ENCODE results near the gene SEMA3A.
"Not testable (repeated sequence)": the region's sequence is repeated elsewhere in the genome, so short reads cannot be mapped to it uniquely, and the experiment has no call there.

Gene SEMA3A

DNA sequence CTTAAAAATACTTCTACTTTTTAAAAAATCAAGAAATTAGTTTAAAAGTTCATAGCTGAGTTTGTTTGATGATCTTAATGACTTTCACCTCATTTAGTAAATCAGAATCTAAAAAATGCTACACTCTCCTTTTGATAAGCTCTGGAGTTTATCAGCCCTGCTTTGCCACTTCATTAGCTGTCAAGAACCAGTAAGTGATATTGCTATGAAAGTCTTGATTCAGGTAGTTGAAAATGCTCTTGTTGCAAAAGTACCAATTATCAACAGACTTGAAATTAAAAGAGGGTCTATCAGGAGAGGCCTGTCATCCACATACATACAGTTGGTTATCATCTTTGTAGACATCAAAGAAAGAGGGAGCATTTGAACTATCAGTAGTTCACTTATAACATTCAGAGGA lies 41.6 kb downstream of the SEMA3A start:
- no peak for DNase-seq (ENCODE audit: low spot score)

DNA sequence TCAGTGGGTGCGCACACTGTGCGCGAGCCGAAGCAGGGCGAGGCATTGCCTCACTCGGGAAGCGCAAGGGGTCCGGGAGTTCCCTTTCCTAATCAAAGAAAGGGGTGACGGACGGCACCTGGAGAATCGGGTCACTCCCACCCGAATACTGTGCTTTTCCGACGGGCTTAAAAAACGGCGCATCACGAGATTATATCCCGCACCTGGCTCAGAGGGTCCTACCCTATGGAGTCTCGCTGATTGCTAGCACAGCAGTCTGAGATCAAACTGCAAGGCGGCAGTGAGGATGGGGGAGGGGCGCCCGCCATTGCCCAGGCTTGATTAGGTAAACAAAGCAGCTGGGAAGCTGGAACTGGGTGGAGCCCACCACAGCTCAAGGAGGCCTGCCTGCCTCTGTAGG lies 44.2 kb downstream of the SEMA3A start:
- DNase-seq (ENCODE audit: low spot score), result not testable (repeated sequence)

- DNase-seq (ENCODE audit: low spot score), result no peak
Measured at GRCh38 chr7:84149573-84149972, 45.0 kb downstream of the SEMA3A start.

- no peak for DNase-seq (ENCODE audit: low spot score)
Measured at GRCh38 chr7:84145892-84146291, 48.7 kb downstream of the SEMA3A start.

- DNase-seq (ENCODE audit: low spot score), result no peak
Measured at GRCh38 chr7:84144935-84145334, 49.7 kb downstream of the SEMA3A start.

GRCh38 chr7:84144480-84144879 lies 50.1 kb downstream of the SEMA3A start:
- no peak for DNase-seq (ENCODE audit: low spot score)

- no peak for DNase-seq (ENCODE audit: low spot score)
Measured at GRCh38 chr7:84142726-84143125, 51.9 kb downstream of the SEMA3A start.

DNA sequence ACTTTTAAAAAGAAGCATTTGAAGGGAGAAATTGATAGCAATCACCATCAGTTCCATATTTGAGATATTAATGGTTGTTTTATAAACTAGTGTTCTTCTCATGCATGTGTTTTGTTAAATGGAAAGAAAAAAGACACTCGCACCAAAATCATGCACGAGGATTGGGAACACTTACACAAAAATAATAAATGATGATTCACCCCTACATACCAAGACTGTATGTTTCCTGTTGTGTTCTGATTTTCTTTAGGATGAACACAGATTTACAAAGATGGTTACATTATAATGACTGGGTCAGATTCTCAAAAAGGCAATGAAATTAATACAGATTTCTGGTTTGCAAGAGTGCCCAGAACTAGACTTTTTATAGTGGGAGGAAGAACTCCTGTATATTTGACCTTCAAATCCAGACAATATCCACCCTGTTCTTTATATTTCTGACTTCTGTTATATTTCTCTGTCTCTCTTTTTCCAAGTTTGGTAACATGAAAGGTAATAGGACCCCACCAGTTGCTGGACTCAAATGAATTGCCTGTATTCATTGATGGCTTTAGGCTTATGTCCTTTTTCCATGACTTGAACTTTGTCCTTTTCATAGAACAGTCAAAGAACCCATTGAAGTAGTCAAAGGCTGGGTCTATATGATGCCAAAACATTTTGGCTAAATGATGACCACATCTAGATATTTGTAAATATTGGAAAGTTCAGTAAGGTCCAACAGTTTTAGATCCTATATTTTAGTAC lies 54.4 kb downstream of the SEMA3A start:
- no peak for DNase-seq (ENCODE audit: low spot score)

DNA sequence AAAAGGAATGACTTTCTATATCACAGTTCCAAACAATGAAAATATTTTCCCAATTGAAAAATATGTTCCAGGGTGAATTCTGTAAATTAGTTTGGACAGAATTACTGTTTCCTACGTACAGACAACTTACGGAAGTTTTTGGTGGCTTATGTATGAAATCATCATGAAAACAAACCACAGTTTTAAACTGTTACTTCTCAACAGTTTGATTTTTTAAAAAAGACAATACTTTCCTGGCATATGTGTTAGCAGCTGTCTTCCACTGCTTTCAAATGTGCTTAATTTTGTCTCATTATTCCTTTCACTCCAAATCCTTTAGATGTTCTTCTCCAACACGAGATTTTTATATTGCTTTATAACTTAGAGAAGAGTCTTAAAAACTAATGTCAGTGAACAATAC lies 56.2 kb downstream of the SEMA3A start:
- no peak for DNase-seq (ENCODE audit: low spot score)

GRCh38 chr7:84137812-84138211 lies 56.8 kb downstream of the SEMA3A start:
- no peak for DNase-seq (ENCODE audit: low spot score)

DNA sequence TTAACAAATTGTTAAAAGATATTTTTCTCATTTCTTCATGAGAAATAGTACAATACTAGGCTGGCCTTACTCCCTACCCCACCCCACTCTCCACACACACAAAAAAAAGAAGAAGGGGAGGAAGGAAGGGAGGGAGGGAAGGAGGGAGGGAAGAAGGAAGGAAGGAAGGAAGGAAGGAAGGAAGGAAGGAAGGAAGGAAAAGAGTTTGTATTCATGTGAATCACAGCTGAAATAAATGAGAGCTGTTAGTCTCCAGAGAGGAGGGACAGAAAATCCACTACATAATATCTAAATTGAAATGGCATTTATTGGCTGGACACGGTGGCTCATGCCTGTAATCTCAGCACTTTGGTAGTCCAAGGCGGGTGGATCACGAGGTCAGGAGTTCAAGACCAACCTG lies 57.8 kb downstream of the SEMA3A start:
- DNase-seq (ENCODE audit: low spot score), result no peak

- no peak for DNase-seq (ENCODE audit: low spot score)
Measured at GRCh38 chr7:84136336-84136735, 58.3 kb downstream of the SEMA3A start.

DNA sequence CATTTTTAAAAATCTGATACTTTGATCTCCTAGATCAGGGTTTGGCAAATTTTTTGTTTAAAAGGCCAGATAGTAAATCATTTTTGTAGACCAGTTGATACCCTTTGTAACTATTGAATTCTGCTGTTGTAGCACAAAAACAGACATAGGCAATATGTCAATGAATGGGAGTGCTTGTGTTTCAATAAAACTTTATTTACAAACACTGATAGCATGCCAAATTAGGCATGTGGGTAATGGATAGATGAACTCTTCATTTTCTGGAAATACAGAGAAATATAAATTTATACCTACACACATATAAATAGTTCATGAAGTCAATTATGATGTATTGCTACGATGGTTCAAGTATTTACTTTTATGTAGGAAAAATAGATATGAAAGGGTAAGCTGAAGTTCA lies 60.4 kb downstream of the SEMA3A start:
- DNase-seq (ENCODE audit: low spot score), result no peak

DNA sequence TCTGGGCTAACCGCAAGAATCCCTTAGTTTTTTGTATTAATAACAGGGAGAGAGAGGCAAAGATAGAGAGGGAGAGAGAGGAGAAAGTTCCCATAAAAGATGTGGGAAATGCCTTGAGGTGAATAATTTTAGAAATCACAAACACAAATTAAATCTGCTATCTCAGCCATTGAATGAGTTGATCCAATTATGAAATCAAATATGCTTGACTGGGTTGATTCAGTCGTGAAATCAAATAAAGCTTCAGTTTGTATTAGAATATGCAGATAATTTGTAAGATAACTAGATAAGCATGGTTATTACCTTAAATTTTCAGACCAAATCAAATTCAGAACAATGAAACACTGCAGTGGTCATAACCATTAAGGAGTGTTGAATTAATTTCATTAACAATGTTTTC lies 68.9 kb downstream of the SEMA3A start:
- DNase-seq (ENCODE audit: low spot score), result no peak

DNA sequence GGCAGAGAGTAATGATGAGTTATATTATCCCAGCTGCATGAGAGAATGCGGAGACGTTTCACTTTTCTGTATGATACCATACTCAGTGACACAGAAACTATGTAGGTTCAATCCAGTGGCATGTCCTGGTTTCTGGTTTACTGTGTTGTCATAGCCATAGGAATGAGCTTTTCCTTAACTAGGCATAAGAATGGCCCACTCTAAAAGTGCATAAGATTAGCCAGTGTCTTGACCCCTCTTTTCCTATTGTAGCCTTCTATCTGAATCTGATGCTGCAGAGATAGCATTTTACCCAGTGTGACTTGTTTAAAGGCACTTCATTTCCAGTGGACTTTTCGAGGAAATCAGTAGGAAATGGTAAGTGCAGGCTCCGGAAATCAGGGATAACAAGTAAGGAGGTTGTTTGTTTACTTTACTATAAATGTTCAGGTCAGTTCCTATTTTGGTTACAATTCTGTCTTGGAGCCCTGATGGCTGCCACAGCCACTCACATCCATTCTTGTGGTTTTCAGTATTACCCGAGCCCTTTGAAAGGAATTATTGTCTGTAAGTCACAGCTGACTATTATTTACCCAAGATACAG lies 70.5 kb downstream of the SEMA3A start:
- peak; percentile 11 for DNase-seq (ENCODE audit: low spot score)

- DNase-seq (ENCODE audit: low spot score), result no peak
Measured at GRCh38 chr7:84122582-84123360, 71.8 kb downstream of the SEMA3A start.

- no peak for DNase-seq (ENCODE audit: low spot score)
Measured at GRCh38 chr7:84117304-84117703, 77.3 kb downstream of the SEMA3A start.

DNA sequence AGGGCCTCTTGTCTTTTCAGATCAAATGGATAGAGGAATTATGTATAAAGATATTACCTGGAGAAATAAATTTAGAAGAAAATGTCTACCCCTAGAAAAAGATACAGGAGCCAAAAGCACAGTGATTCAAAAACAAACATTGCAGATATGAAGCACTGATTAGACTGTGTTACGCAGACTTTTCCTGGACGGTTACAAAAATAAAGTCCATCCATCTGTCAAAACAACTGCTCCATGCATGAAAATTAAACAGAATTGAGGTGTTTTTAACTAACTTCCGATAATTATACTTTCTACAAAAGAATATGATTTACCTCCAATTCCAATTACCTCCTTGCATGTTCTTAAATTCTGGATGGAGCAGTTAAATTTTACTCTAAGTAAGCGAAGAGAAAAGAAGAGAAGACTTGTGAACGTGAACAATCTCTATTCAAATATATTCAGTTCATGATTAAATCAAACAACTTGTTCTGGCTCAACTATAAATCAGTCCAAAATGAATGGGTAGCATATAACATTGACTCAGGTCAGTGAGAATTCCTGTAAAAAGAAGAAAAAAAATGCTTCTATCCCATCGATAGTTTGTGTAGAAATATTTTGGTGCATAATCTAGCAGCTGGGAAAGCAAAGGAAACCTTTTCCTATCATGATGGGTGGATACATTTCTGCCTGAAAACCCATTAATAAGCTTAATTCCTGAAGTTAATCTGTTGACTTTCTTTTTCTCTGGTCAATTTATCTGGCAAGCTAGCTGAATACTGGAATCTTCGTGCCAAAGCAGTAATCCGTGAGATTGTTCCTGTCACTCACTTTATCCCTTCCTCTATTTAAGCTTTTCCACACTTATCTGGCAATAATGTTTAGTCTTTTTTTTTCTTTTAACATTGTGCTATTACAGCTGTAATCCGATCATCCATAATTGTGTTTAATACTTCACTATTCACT lies 80.4 kb downstream of the SEMA3A start:
- DNase-seq (ENCODE audit: low spot score), result no peak

- DNase-seq (ENCODE audit: low spot score), result no peak
Measured at GRCh38 chr7:84113286-84113685, 81.3 kb downstream of the SEMA3A start.

GRCh38 chr7:84112771-84113170 lies 81.8 kb downstream of the SEMA3A start:
- no peak for DNase-seq (ENCODE audit: low spot score)

DNA sequence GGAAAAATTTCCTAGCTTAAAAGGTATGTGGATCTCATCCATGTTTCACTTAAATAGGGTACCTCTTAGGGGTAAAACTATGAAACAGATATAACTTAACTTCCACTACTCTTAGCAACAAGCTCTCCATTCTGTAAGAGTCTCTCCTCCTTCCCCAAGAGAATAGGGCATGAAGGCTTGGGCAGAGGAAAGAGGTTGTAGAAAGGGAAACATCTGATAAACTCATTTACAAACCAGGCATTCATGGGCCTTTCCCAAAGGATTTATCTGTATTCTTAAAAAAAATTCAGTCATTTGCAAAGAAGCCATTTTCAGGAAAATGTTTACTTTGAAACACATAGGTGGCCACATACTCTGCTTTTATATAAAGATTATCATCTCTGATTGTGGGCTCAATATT lies 82.7 kb downstream of the SEMA3A start:
- DNase-seq (ENCODE audit: low spot score), result no peak

DNA sequence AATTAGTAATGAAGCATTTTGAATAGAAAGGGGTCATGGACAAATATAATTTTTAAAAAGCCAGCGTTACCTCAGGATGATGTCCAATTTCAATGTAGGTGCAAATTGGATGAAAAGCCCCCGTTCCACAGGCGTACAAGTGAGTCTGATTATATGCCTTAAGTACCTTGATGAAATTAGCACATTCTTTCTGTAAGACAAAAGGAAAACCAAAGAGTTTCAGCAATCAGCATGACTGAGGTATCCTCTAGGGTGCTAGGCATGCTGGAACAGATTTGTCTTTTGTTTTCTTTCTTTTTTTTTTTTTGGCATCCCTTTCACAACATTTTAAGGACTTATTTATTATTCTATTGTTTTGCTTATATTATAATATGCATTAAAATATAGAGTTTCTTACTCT lies 84.2 kb downstream of the SEMA3A start:
- no peak for DNase-seq (ENCODE audit: low spot score)

Measured in AG08395 (cell line).